Neural crest cell (in vitro differentiated cells): ENCODE results near the gene HYAL2. TPM values are rescaled to one million over a fixed set of nuclear protein-coding genes. Genes with fewer than 3 reads are reported as not detected.

ENCODE experiments used
- DNase-seq: peaks from one replicate; pipeline ENCODE4 v3.0.0; 2021; ENCODE audit warnings: low read depth, mixed read lengths, low spot score
- H3K27ac Mint-ChIP-seq: one replicate; pipeline ENCODE4 v1.8.0; 2021; ENCODE audit warnings: mild to moderate bottlenecking, mixed read lengths; ENCODE audit not compliant: unreplicated experiment
- H3K27me3 Mint-ChIP-seq: 2 replicates; pipeline ENCODE4 v1.8.0; 2021; ENCODE audit warnings: low read depth, mild to moderate bottlenecking, mixed read lengths
- H3K36me3 Mint-ChIP-seq: 2 replicates; pipeline ENCODE4 v1.8.0; 2021; ENCODE audit warnings: low read depth, mild to moderate bottlenecking, mixed read lengths
- H3K4me1 Mint-ChIP-seq: 2 replicates; pipeline ENCODE4 v1.8.0; 2021; ENCODE audit warnings: mixed read lengths
- H3K4me3 Mint-ChIP-seq: one replicate; pipeline ENCODE4 v1.8.0; 2021; ENCODE audit warnings: mild to moderate bottlenecking, mixed read lengths
- H3K9me3 Mint-ChIP-seq: 2 replicates; pipeline ENCODE4 v1.8.0; 2021; ENCODE audit warnings: mixed read lengths
- CTCF ChIP-seq: fragments of 200-600 bp; sonication (generic); conservative IDR thresholded peaks from 2 replicates; pipeline ENCODE4 v1.5.0; 2021; ENCODE audit warnings: antibody characterized with exemption, mild to moderate bottlenecking
- total RNA-seq: library from RNA; stranded (reverse); gene quantifications from 2 replicates; pipeline ENCODE4 v1.2.1, GENCODE V29; 2021

Gene HYAL2
- total RNA-seq, 1 donor from 2014 or later, result 78.0 TPM

DNA sequence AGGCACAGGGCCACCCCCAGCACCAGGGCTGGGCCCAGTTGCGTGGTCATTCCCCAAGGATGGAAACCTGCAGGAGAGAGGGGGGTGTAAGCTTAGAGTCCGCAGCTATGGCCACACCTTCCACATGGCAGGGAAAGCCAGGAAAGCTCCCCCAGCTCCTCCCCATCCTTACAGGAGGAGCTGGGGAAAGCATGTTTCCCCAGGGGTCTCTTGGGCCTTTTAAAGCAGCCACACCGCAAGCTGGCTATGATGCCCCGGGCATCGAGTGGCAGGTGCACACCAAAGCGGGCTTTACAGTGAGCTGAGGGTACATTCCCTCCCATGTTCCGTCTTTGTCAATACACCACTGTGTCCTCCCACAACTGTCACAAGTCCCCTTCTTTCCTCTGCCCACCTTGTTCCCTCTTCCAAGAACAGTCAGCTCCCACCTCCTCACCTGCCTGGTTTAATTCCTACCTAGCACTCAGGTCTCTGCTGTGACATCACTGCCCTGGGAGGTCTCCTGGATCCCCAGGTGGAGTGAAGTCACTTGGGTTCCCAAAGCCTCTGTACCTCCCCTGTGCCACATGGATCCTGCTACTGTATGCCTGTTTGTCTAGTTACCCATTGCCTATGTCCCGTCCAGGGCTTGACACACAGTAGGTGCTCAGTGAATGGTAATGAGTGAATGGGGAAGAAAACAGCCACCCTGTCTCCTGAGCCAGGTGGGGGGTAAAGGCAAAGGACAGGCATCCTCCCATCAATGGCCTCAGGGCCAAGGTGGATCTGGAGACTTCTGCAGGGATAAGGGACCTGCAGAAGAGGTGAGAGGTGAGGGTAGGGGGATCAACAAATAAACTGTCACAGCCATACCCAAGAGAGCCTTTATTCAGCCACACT is 26.8 kb downstream of the HYAL2 start:
- peaks cover 37% of the 10 kb centered on the region for H3K4me1 Mint-ChIP-seq
- H3K27me3 Mint-ChIP-seq, result peaks cover 6% of the 10 kb centered on the region
- no peak for TF ChIP-seq CTCF
- H3K27ac Mint-ChIP-seq, result no peak overlapping the region
- DNase-seq, result no peak
- H3K9me3 Mint-ChIP-seq, result no peaks in the 10 kb centered on the region
- peak overlapping the region; percentile 54 for H3K4me3 Mint-ChIP-seq
- no peaks in the 10 kb centered on the region for H3K36me3 Mint-ChIP-seq

- Mint-ChIP-seq H3K27ac (no peak overlapping the region), H3K9me3 (no peaks in the 10 kb centered on the region), H3K27me3 (peaks cover 6% of the 10 kb centered on the region), H3K36me3 (no peaks in the 10 kb centered on the region), H3K4me3 (peak overlapping the region; percentile 49), H3K4me1 (peaks cover 28% of the 10 kb centered on the region)
- DNase-seq, result no peak
- TF ChIP-seq CTCF, result no peak
Observed at GRCh38 chr3:50294492-50295403, 27.8 kb downstream of the HYAL2 start.

GRCh38 chr3:50294089-50294488 is 28.5 kb downstream of the HYAL2 start:
- no peaks in the 10 kb centered on the region for H3K36me3 Mint-ChIP-seq
- DNase-seq, result no peak
- no peak overlapping the region for H3K27ac Mint-ChIP-seq
- no peak for TF ChIP-seq CTCF
- H3K9me3 Mint-ChIP-seq, result no peaks in the 10 kb centered on the region
- peaks cover 2% of the 10 kb centered on the region for H3K27me3 Mint-ChIP-seq
- peak overlapping the region; percentile 49 for H3K4me3 Mint-ChIP-seq
- peaks cover 22% of the 10 kb centered on the region for H3K4me1 Mint-ChIP-seq

DNA sequence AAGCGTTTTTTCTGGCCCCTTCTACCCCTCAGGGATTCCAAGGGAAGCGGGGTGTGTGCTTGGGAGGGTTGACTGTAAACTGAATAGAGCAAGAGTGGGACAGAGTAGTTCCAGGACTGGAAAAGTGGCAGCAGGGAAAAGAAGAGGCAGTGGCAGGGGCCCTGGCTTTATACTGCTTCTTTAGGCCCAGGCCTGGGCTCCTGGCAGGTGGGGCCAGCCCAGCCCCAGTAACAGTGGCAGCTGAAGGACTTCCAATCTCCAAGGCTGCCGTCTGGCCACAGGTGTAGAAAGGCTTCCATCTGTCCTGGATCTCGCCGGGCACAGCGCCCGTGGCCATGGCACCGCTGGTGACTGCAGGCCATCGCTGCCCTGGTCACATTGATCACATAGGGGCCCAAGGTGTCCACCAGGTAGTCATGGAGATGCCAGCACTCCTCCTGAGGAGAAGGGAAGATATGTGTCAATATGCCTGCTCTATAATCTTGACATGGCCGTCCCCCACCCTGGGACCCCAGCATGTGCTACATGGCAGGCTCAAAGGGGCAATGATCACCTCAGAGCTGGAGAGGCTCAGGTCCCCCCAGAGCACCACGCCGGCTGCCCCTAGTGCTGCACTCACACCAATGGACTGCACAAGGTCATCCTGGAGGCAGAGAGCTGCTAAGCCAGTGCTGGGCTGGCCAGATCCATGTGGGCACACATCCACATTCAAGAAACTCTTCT is 29.3 kb downstream of the HYAL2 start:
- peak overlapping the region; percentile 97 for H3K27ac Mint-ChIP-seq
- peaks cover 18% of the 10 kb centered on the region for H3K4me1 Mint-ChIP-seq
- H3K9me3 Mint-ChIP-seq, result no peaks in the 10 kb centered on the region
- no peaks in the 10 kb centered on the region for H3K36me3 Mint-ChIP-seq
- no peaks in the 10 kb centered on the region for H3K27me3 Mint-ChIP-seq
- H3K4me3 Mint-ChIP-seq, result peak overlapping the region; percentile 85
- TF ChIP-seq CTCF, result no peak
- no peak for DNase-seq
